Measurements from ENCODE around the gene KCTD18. TPM values are rescaled to one million over a fixed set of nuclear protein-coding genes. Genes with fewer than 3 reads are reported as not detected.

KCTD18 gene
- polyA plus RNA-seq, 1 of the 3 experiments (the other 2 are of a cell fraction), result 8.0 TPM

DNA sequence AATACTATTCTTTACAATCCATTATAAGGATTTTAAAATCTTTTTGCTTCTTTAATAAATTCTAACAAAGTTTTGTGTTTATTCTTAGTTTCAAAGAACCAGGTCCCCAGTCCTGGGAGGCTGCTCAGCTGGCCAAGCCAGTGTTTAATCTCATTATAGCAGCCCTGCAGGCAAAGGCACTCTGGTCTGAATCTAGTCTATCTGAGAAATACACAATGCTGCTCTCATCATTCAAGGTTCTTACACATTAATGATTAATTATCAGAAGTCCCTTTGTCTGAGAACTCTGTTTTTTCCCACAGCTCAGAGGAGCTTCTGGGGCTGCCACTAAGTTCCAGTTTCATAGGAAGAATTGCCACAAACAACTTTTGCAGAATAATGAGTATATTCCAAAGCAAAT is 27.7 kb downstream of the KCTD18 start:
- H3K9me2 ChIP-seq, result no peaks in the 10 kb centered on the region
- no peak overlapping the region for H3K4me3 ChIP-seq (ENCODE audit: low read depth in 2 of 2, low read length in 1 of 2)
- CTCF ChIA-PET, result interaction anchor here (0.6 to 8.8 kb wide), 28 partner anchors 12 to 635 kb away, joined by 3 to 111 read pairs (median 4); partner anchors contain the start of gene KCTD18

More for the DNA sequence above, 27.7 kb downstream of the KCTD18 start:
- peak overlapping the region in 1 of 2 experiments; percentile 36; a peak in 2 of 4 replicates for H3K27ac ChIP-seq (ENCODE audit: low read depth in 2 of 2, low read length in 1 of 2)
- no peaks in the 10 kb centered on the region for H3K27me3 ChIP-seq (ENCODE audit: insufficient read depth)
- no peak overlapping the region for H3K4me2 ChIP-seq
- no peak for TF ChIP-seq REST (IDR thresholded peaks at IDR 0.05; ENCODE audit: low read depth, low read length)
- no peak for TF ChIP-seq JUND (IDR thresholded peaks at IDR 0.05)
- TF ChIP-seq NRF1 (IDR thresholded peaks at IDR 0.05; ENCODE audit: low read depth, low read length), result no peak
- TF ChIP-seq CTCF (IDR thresholded peaks at IDR 0.05), result no peak
- TF ChIP-seq MEF2A (IDR thresholded peaks at IDR 0.05; ENCODE audit: borderline replicate concordance, low read depth), result no peak
- no peak for TF ChIP-seq ELF1 (IDR thresholded peaks at IDR 0.05)
- TF ChIP-seq CHD2 (IDR thresholded peaks at IDR 0.05; ENCODE audit: low read length, partially characterized antibody), result no peak
- peak in 1 of 2 experiments; percentile 47; a peak in 1 of 4 replicates for TF ChIP-seq EP300 (IDR thresholded peaks at IDR 0.05; ENCODE audit: borderline replicate concordance in 1 of 2, low read depth in 1 of 2, low read length in 1 of 2)
- no peak for TF ChIP-seq RXRA (IDR thresholded peaks at IDR 0.05; ENCODE audit: borderline replicate concordance, low read depth)
- no peak for TF ChIP-seq GABPA (IDR thresholded peaks at IDR 0.05; ENCODE audit: low read depth)
- no peak for TF ChIP-seq GATA2 (CRISPR knock-in tag; IDR thresholded peaks at IDR 0.05)
- TF ChIP-seq, protein P1, sequence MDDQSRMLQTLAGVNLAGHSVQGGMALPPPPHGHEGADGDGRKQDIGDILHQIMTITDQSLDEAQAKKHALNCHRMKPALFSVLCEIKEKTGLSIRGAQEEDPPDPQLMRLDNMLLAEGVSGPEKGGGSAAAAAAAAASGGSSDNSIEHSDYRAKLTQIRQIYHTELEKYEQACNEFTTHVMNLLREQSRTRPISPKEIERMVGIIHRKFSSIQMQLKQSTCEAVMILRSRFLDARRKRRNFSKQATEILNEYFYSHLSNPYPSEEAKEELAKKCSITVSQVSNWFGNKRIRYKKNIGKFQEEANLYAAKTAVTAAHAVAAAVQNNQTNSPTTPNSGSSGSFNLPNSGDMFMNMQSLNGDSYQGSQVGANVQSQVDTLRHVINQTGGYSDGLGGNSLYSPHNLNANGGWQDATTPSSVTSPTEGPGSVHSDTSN (IDR thresholded peaks at IDR 0.05), result no peak
- TF ChIP-seq, protein P2, sequence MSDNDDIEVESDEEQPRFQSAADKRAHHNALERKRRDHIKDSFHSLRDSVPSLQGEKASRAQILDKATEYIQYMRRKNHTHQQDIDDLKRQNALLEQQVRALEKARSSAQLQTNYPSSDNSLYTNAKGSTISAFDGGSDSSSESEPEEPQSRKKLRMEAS (IDR thresholded peaks at IDR 0.05; ENCODE audit: low read depth), result no peak
- TF ChIP-seq FOXJ3 (CRISPR knock-in tag; IDR thresholded peaks at IDR 0.05), result no peak
- TF ChIP-seq TAF1 (IDR thresholded peaks at IDR 0.05; ENCODE audit: borderline replicate concordance, low read depth, low read length), result no peak
- 0 out of 2 replicates have a peak, but pooled peaks have one; percentile 5 for TF ChIP-seq RAD21 (IDR thresholded peaks at IDR 0.05; ENCODE audit: low read length)
- TF ChIP-seq TEAD4 (IDR thresholded peaks at IDR 0.05; ENCODE audit: borderline replicate concordance, insufficient read depth), result no peak
- TF ChIP-seq YY1 (IDR thresholded peaks at IDR 0.05; ENCODE audit: low read depth), result no peak
- TF ChIP-seq RCOR1 (IDR thresholded peaks at IDR 0.05; ENCODE audit: low read length), result peak; percentile 67; the same call in 1 of the 2 replicates
- TF ChIP-seq, protein P3, sequence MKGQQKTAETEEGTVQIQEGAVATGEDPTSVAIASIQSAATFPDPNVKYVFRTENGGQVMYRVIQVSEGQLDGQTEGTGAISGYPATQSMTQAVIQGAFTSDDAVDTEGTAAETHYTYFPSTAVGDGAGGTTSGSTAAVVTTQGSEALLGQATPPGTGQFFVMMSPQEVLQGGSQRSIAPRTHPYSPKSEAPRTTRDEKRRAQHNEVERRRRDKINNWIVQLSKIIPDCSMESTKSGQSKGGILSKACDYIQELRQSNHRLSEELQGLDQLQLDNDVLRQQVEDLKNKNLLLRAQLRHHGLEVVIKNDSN (IDR thresholded peaks at IDR 0.05; ENCODE audit: borderline replicate concordance, low read depth), result no peak
- TF ChIP-seq FOXM1 (IDR thresholded peaks at IDR 0.05; ENCODE audit: low read depth), result no peak
- H3K36me3 ChIP-seq (replicated peaks in 1 of 2; ENCODE audit: control insufficient read depth in 1 of 2, insufficient read depth in 2 of 2, low read length in 1 of 2), result peaks cover 10 to 24% of the 10 kb centered on the region in 2 experiments
- H3K9me3 ChIP-seq, result no peaks in the 10 kb centered on the region
- H3K4me1 ChIP-seq (ENCODE audit: control insufficient read depth in 1 of 2, insufficient read depth in 2 of 2, low read depth in 1 of 2, low read length in 1 of 2), result peaks cover 20 to 28% of the 10 kb centered on the region in 2 experiments
- H3F3A ChIP-seq (replicated peaks; ENCODE audit: insufficient read depth), result peaks cover 29% of the 10 kb centered on the region
- H3K79me2 ChIP-seq (ENCODE audit: insufficient read depth), result no peaks in the 10 kb centered on the region
- H3K9ac ChIP-seq, result no peak overlapping the region
- peak; percentile 71 for DNase-seq
- no peaks in the 10 kb centered on the region for H4K20me1 ChIP-seq (ENCODE audit: insufficient read depth)
- POLR2A ChIA-PET, result interaction anchor here (1.3 kb wide), 1 partner anchor 11 kb away, joined by 4 read pairs; no protein-coding TSS in a partner anchor
- H2AFZ ChIP-seq (ENCODE audit: low read depth), result no peak overlapping the region

Measured in SK-N-SH (cell line).